Activated B cell treated with CpG ODN at 0.5 μM for 24 hours (primary cell): ENCODE measurements around the gene BTF3. TPM values are rescaled to one million over a fixed set of nuclear protein-coding genes. Genes with fewer than 3 reads are reported as not detected.

Experiments
- ATAC-seq: fragments of 200-7000 bp; cut with Tn5 transposase; one replicate; pipeline ENCODE4 v1.10.0; 2021; ENCODE audit warnings: low read depth, mild to moderate bottlenecking, moderate library complexity
- CTCF ChIA-PET: fragments of 350-600 bp; sonication (Branson Sonifier 250); formaldehyde crosslinking; loops from one replicate; lab custom pipeline; 2021; ENCODE audit warnings: antibody characterized with exemption; lab: Charles Lee
- POLR2A ChIA-PET: fragments of 350-600 bp; sonication (Branson Sonifier 250); formaldehyde crosslinking; loops from one replicate; lab custom pipeline; 2021; ENCODE audit warnings: antibody characterized with exemption; lab: Charles Lee
- DNase-seq: peaks from one replicate; pipeline ENCODE4 v3.0.0; 2022
- H3K27ac Mint-ChIP-seq: one replicate; pipeline ENCODE4 v1.8.0; 2020; ENCODE audit warnings: mixed read lengths
- H3K27me3 Mint-ChIP-seq: one replicate; pipeline ENCODE4 v1.8.0; 2021; ENCODE audit warnings: mixed read lengths
- H3K36me3 Mint-ChIP-seq: one replicate; pipeline ENCODE4 v1.8.0; 2021; ENCODE audit warnings: low read depth, mixed read lengths
- H3K4me1 Mint-ChIP-seq: one replicate; pipeline ENCODE4 v1.8.0; 2021; ENCODE audit warnings: mixed read lengths
- H3K4me3 Mint-ChIP-seq: one replicate; pipeline ENCODE4 v1.8.0; 2020; ENCODE audit warnings: mild to moderate bottlenecking, mixed read lengths
- H3K9me3 Mint-ChIP-seq: one replicate; pipeline ENCODE4 v1.8.0; 2020; ENCODE audit warnings: mixed read lengths
- CTCF ChIP-seq: fragments of 200-600 bp; IDR thresholded peaks from one replicate; pipeline ENCODE4 v1.8.0; 2022; ENCODE audit warnings: antibody characterized with exemption, mild to moderate bottlenecking
- intact Hi-C: fragments of 100-400 bp; cut with micrococcal nuclease; formaldehyde crosslinking; loops from one replicate; pipeline ENCODE4 v1.15.1; 2024
- total RNA-seq: library from RNA; stranded (reverse); gene quantifications from 2 replicates; pipeline ENCODE4 v1.2.3, GENCODE V29; 2022

BTF3 gene
- total RNA-seq: 753 and 798 TPM in 2 replicates

- Mint-ChIP-seq H3K27ac (peak within 1 kb of the TSS; percentile 97), H3K4me3 (peak within 1 kb of the TSS; percentile 97), H3K4me1 (peaks cover 33% of the 10 kb centered on the region), H3K9me3 (no peaks in the 10 kb centered on the region), H3K27me3 (peaks cover 4% of the 10 kb centered on the region), H3K36me3 (peaks cover 45% of the 10 kb centered on the region)
- ATAC-seq (peak; percentile 96), DNase-seq (peak; percentile 88)
- ChIA-PET POLR2A (interaction anchor here (0.7 to 2.3 kb wide), 10 partner anchors 8 to 681 kb away, joined by 3 to 35 read pairs (median 4); partner anchors contain the start of genes ANKRA2, FCHO2, FOXD1 and UTP15), CTCF (interaction anchor here (0.8 kb wide), 1 partner anchor 22 kb away, joined by 3 read pairs; no protein-coding TSS in a partner anchor)
- TF ChIP-seq CTCF: no peak
- intact Hi-C loops: loop anchor here (1.0 to 10.0 kb wide), 9 partner anchors 20 to 1739 kb away; partner anchors contain the start of genes ANKRA2, ANKRD31, ENC1 and FCHO2
These were observed at the start of gene BTF3 for GRCh38 chr5:73498057-73498992. Gene BTF3, plus strand, starts transcription at chr5:73498442. Its CDS starts 226 bp downstream, at chr5:73498668.

GRCh38 chr5:73448463-73449136, 49.6 kb upstream of the BTF3 start, which contains the start of gene FOXD1:
Gene FOXD1, minus strand, starts transcription at chr5:73448777. Its CDS starts 415 bp downstream, at chr5:73448362.
- Mint-ChIP-seq H3K36me3 (no peaks in the 10 kb centered on the region), H3K27me3 (peaks cover 63% of the 10 kb centered on the region), H3K27ac (peak within 1 kb of the TSS; percentile 50), H3K4me3 (peak within 1 kb of the TSS; percentile 88), H3K4me1 (peaks cover 16% of the 10 kb centered on the region), H3K9me3 (peaks cover 8% of the 10 kb centered on the region)
- POLR2A ChIA-PET: interaction anchor here (0.6 to 1.6 kb wide), 2 partner anchors 49 to 1890 kb away, joined by 6 to 7 read pairs; partner anchors contain the start of gene BTF3
- CTCF ChIA-PET: no interaction called here
- peak; percentile 61 for ATAC-seq
- DNase-seq: peak; percentile 54
- TF ChIP-seq CTCF: no peak
- intact Hi-C loops: loop anchor here (1.0 to 10.0 kb wide), 7 partner anchors 11 to 634 kb away; partner anchors contain the start of genes ANKRA2, BTF3, FCHO2 and TNPO1

GRCh38 chr5:73450137-73450536, 48.1 kb upstream of the BTF3 start:
- DNase-seq: no peak
- POLR2A ChIA-PET: no interaction called here
- no peak for ATAC-seq
- Mint-ChIP-seq H3K27me3 (peaks cover 61% of the 10 kb centered on the region), H3K4me3 (no peak overlapping the region), H3K27ac (peak overlapping the region; percentile 66), H3K36me3 (no peaks in the 10 kb centered on the region), H3K4me1 (peaks cover 16% of the 10 kb centered on the region), H3K9me3 (peaks cover 8% of the 10 kb centered on the region)
- CTCF ChIA-PET: no interaction called here
- TF ChIP-seq CTCF: no peak
- intact Hi-C loops: loop anchor here (2.0 to 10.0 kb wide), 3 partner anchors 151 to 365 kb away; no protein-coding TSS in a partner anchor

- ATAC-seq: no peak
- ChIA-PET POLR2A (no interaction called here), CTCF (no interaction called here)
- H3K4me3 Mint-ChIP-seq: no peak overlapping the region
- H3K27me3 Mint-ChIP-seq: peaks cover 61% of the 10 kb centered on the region
- no peak for TF ChIP-seq CTCF
- H3K4me1 Mint-ChIP-seq: peaks cover 16% of the 10 kb centered on the region
- peaks cover 8% of the 10 kb centered on the region for H3K9me3 Mint-ChIP-seq
- intact Hi-C loops: loop anchor here (2.0 to 10.0 kb wide), 3 partner anchors 152 to 366 kb away; no protein-coding TSS in a partner anchor
- no peak for DNase-seq
- H3K27ac Mint-ChIP-seq: peak overlapping the region; percentile 66
- H3K36me3 Mint-ChIP-seq: no peaks in the 10 kb centered on the region
These were observed 47.5 kb upstream of the BTF3 start for GRCh38 chr5:73450672-73451223.
